GM10248 (cell line): ENCODE results near the gene NSDHL.

ENCODE experiments used
- CTCF ChIA-PET: fragments of 300-600 bp; sonication (Branson Sonifier 250); formaldehyde crosslinking; extraction: SDS; loops from one replicate; lab custom pipeline; 2021; ENCODE audit warnings: antibody characterized with exemption; lab: Yijun Ruan, JAX
- POLR2A ChIA-PET: fragments of 350-650 bp; sonication (Branson Sonifier 250); formaldehyde crosslinking; extraction: SDS; loops from one replicate; lab custom pipeline; 2020; ENCODE audit warnings: antibody characterized with exemption; lab: Yijun Ruan, JAX
- DNase-seq: peaks from one replicate; pipeline ENCODE4 v3.0.0; 2012; ENCODE audit errors: extremely low spot score
- TF ChIP-seq, protein P1 (sequence below): IDR thresholded peaks from 2 replicates; pipeline ENCODE4 v1.5.1; 2012; ENCODE audit warnings: mild to moderate bottlenecking, low read depth; ENCODE audit errors: extremely low read depth, missing control alignments, control extremely low read depth

The NSDHL gene

DNA sequence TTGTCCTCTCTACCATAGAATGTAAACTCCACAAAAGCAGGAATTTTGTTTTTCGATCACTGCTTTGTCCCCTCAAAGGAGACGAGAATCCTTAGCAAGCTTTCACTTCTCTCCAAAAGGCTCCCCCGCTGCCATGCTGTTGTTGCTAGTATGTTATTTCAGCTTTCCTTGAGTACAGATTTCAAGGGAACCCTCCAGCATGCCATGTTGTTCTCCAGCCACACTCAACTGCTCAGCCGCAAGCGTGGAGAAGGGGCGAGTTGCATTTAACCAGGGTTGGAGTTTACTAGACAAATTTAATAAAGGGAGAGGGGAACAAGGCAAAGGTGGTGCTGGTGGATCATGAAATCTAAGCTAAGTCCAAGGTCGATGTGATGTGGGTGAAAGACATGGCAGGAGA, 23.1 kb downstream of the NSDHL start:
- CTCF ChIA-PET: no interaction called here
- POLR2A ChIA-PET: no interaction called here
- TF ChIP-seq, protein P1, sequence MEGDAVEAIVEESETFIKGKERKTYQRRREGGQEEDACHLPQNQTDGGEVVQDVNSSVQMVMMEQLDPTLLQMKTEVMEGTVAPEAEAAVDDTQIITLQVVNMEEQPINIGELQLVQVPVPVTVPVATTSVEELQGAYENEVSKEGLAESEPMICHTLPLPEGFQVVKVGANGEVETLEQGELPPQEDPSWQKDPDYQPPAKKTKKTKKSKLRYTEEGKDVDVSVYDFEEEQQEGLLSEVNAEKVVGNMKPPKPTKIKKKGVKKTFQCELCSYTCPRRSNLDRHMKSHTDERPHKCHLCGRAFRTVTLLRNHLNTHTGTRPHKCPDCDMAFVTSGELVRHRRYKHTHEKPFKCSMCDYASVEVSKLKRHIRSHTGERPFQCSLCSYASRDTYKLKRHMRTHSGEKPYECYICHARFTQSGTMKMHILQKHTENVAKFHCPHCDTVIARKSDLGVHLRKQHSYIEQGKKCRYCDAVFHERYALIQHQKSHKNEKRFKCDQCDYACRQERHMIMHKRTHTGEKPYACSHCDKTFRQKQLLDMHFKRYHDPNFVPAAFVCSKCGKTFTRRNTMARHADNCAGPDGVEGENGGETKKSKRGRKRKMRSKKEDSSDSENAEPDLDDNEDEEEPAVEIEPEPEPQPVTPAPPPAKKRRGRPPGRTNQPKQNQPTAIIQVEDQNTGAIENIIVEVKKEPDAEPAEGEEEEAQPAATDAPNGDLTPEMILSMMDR: no peak
- no peak for DNase-seq

DNA sequence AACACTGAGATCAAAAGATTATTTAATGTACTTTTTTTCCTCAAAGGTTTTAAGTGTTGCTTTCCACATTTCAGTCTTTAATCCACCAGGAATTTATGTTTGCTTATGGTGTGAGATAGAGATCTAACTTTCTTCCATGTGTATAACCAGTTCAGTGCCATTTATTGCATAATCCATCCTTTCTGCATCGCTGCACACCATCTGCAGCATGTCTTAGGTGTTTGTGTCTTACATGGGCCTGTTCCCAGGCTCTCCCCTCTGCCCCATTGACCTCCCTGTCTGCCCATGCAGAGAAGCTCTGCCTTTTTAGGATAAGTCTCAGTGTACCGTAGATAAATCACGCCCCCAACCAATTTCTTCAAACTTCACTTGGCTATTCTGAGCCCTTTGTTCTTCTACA, 30.3 kb downstream of the NSDHL start:
- ChIA-PET CTCF (no interaction called here), POLR2A (no interaction called here)
- TF ChIP-seq, protein P1: no peak
- DNase-seq: no peak

DNA sequence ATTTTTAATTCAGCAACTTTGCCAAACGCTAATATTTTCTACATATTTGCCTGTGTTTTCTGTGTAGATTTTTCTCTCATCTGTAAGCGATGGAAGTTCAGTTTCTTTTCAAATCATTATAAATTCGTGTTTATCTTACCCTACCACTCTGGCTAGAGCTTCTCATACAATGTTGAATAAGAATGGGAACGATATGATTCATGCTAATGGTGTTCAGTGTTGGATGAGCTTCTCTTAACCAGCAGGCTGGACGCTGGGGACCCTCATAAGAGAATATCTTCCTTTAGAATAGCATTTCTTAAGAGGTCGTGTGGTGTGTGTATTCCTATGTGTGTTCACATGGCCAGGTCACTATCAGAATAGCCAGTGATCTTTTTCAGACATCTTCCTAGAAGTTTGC, 31.0 kb downstream of the NSDHL start:
- ChIA-PET POLR2A (no interaction called here), CTCF (no interaction called here)
- no peak for DNase-seq
- TF ChIP-seq, protein P1: no peak

DNA sequence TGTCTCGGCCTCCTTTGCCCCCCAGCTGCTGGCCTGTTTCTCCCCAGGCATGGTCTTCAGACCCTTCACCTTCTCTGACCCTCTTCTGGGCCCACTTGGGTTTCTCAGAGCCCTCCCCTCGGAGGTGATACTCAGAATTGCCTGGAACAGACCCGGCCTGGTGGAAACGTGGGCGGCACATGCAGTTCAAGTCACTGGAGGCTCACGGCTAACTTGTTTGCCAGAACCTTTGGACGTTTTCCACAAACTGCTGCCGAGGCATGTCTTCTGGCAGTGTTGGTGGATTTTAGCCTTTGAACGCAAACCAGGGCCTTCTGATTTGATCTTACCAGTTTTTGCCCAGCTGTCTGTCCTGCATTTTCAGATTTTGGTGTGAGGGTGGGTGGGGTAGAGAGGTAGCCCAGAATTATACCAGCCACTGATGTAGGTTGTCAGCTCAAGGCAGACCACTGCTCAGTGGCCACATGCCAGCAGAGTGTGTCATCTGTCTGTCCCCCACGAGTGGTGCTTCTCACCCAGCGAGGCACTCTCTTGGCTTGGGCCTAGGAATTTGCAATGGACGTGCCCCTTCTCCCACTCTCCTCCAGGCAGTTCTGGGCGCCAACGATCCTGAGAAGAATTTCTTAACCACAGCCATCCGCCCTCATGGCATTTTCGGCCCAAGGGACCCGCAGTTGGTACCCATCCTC, 34.5 kb downstream of the NSDHL start:
- POLR2A ChIA-PET: no interaction called here

DNA sequence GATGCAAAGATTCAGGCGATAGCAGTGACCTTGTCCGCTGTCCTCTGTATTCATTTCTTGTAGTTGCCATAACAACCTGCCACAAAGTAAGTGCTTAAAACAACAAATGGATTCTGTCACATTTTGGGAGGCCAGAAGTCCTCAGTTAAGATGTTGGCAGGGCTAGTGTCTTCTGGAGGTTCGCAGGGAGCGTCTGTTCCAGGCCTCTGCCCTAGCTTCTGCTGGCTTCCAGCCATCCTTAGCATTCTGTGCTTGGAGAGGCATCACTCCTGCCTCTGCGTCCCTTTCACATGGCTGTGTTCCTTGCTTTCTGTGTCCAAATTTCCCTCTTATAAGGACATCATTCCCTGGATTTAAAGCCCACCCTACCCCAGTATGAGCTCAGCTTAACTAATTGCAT, 35.5 kb downstream of the NSDHL start:
- POLR2A ChIA-PET: no interaction called here
- CTCF ChIA-PET: no interaction called here
- DNase-seq: no peak
- TF ChIP-seq, protein P1: no peak

More for the DNA sequence above, 34.5 kb downstream of the NSDHL start:
- DNase-seq: no peak
- TF ChIP-seq, protein P1: no peak
- CTCF ChIA-PET: no interaction called here

DNA sequence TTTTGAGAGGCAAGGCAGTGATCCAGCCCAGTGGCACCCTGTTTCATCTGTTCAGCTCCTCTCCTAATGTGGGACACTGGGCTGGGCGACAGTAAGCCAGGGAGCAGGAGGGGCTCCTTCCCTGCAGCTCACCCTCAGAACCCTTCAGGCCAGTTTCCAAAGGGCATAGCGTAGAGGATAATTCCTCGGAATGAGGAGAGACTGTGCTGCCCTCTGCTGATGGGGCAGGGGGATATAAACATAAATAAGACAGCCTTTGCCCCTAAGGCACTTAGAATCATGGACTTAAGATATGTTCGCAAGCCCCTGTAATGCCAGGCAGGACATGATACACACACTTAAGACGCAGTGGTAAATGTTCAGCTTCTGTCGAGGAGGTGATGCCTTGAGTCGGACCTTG, 39.1 kb downstream of the NSDHL start:
- CTCF ChIA-PET: no interaction called here
- no peak for DNase-seq
- POLR2A ChIA-PET: no interaction called here
- TF ChIP-seq, protein P1: no peak
